Activated CD4-positive, alpha-beta T cell treated with anti-CD3 and anti-CD28 coated beads, Interleukin-2, amount 10 ng/mL, durations not matched to agents 7 days and 5 days (primary cell): ENCODE data around the gene MRPS34. TPM values are rescaled to one million over a fixed set of nuclear protein-coding genes. Genes with fewer than 3 reads are reported as not detected.
A peak's percentile ranks its signal among the peaks of the same experiment; 100 is the strongest.

Experiments
- CTCF ChIA-PET: fragments of 350-600 bp; sonication (Branson Sonifier 250); formaldehyde crosslinking; loops from one replicate; lab custom pipeline; 2021; ENCODE audit warnings: antibody characterized with exemption; lab: Charles Lee
- POLR2A ChIA-PET: fragments of 350-600 bp; sonication (Branson Sonifier 250); formaldehyde crosslinking; loops from one replicate; lab custom pipeline; 2021; ENCODE audit warnings: antibody characterized with exemption; lab: Charles Lee
- DNase-seq: peaks from one replicate; pipeline ENCODE4 v3.0.0-alpha.2; 2020
- H3K27ac Mint-ChIP-seq: one replicate; pipeline ENCODE4 v1.8.0; 2021; ENCODE audit warnings: mild to moderate bottlenecking, moderate library complexity, mixed read lengths
- H3K27me3 Mint-ChIP-seq: one replicate; pipeline ENCODE4 v1.8.0; 2021; ENCODE audit warnings: mixed read lengths
- H3K36me3 Mint-ChIP-seq: one replicate; pipeline ENCODE4 v1.8.0; 2021; ENCODE audit warnings: low read depth, mixed read lengths
- H3K4me1 Mint-ChIP-seq: one replicate; pipeline ENCODE4 v1.8.0; 2021; ENCODE audit warnings: mixed read lengths
- H3K4me3 Mint-ChIP-seq: one replicate; pipeline ENCODE4 v1.8.0; 2021; ENCODE audit warnings: mild to moderate bottlenecking, moderate library complexity, mixed read lengths
- H3K9me3 Mint-ChIP-seq: one replicate; pipeline ENCODE4 v1.8.0; 2021; ENCODE audit warnings: mixed read lengths
- total RNA-seq, 2 experiments: library from RNA; stranded (reverse); gene quantifications; one replicate each; pipeline ENCODE4 v1.2.3, GENCODE V29; 2021

The MRPS34 gene
- total RNA-seq, 2 experiments from 2014 or later = 93.6 to 105 TPM

GRCh38 chr16:1784977-1785845, 12.3 kb upstream of the MRPS34 start:
- Mint-ChIP-seq H3K4me3 (peak overlapping the region; percentile 20), H3K27ac (peak overlapping the region; percentile 37), H3K36me3 (peaks cover 10% of the 10 kb centered on the region), H3K9me3 (no peaks in the 10 kb centered on the region), H3K27me3 (no peaks in the 10 kb centered on the region), H3K4me1 (peaks cover 25% of the 10 kb centered on the region)
- DNase-seq = no peak
- ChIA-PET POLR2A (no interaction called here), CTCF (interaction anchor here (0.6 kb wide), 1 partner anchor 11 kb away, joined by 5 read pairs; no protein-coding TSS in a partner anchor)

DNA sequence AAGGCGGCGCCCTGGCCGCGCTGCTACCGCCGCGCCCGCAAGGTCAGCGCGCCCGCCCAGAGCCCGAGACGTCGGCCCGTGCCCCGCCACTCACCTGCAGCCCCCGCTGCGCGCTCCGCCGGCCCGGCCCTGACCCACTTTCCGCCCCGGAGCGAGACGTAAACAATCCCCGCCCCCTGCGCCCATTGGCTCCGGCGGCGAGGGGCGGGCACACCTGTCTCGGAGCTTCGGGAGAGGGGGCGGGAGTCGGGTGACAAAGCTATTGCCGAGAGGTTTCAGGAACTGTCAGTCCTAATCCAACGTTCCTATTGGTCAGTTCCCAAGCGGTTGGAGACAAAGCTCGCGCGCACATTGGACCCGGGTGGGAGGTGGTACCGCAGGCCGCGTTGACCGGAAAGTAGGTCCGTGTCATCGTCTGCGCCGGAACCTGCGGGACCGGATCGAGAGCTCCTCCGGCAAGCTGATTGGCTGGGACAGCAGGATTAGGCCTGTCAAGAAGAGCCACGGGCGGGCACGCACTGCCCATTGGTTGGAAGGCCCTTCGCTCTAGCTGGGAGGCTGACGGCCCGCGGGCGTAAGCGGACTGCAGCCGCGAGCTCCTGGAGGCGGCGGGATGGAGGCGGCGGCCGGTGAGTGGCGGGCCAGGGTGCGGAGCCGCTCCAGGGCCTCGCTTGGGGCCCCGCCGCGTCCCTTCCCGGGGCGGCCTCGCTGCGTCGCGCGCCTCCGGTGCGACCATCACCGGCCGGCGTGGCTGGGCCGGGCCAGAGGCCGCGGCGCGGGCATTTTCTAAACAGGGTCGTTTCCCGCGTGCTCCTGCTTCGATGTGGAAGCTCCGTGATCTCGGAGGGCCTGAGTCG, 9.7 kb upstream of the MRPS34 start, which contains the start of the genes NUBP2 and SPSB3:
Gene NUBP2, plus strand, starts transcription at position 553 of the 857 bp plus-strand sequence. Its CDS starts 61 bp downstream, at position 614.
Gene SPSB3, minus strand, starts transcription at position 164 of the 857 bp plus-strand sequence. CDS start 1,088 bp downstream, outside the sequence.
- POLR2A ChIA-PET = interaction anchor here (0.8 to 1.4 kb wide), 4 partner anchors 8 to 182 kb away, joined by 3 to 8 read pairs (median 6); partner anchors contain the start of genes EME2, MAPK8IP3, MRPS34 and RPS2
- Mint-ChIP-seq H3K4me1 (peaks cover 25% of the 10 kb centered on the region), H3K27ac (peak within 1 kb of the TSS; percentile 93), H3K4me3 (peak within 1 kb of the TSS; percentile 89), H3K27me3 (no peaks in the 10 kb centered on the region), H3K9me3 (no peaks in the 10 kb centered on the region), H3K36me3 (peaks cover 5% of the 10 kb centered on the region)
- peak; percentile 100 for DNase-seq
- CTCF ChIA-PET = interaction anchor here (0.5 to 2.0 kb wide), 16 partner anchors 8 to 182 kb away, joined by 3 to 14 read pairs (median 3); partner anchors contain the start of genes EME2, FAHD1, HAGH and MAPK8IP3

DNA sequence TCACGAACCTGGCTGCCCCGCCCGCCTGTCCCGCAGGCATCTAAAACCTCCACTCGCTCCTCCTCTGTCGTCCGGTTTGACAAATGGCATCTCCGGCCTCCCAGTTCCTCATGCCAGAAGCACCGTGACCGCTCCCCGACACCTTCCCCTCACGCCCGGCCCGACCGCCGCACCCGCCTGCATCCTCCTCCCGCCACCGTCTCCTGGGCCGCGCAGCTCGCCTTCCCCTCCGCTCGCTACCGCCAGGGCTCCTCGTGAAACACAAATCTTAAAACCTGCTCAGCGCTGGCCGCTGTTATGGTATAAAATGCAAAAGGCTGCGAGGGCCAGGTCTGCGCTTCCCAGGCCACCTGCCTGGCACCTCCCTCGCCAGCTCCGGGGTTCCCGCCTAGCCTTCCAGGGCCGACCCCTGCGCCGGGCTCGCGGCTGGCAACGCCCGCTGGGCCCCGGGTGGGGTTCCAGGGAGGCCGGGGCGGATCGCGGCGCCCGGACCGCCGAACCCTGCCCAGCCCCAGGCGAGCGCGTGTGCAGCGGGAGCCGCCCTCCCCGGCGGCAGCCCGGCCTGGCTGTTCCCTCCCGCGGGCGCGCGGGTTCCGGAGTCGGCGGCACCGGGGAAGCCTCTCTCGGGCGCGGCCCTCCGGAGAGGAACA, 8.9 kb upstream of the MRPS34 start:
- H3K36me3 Mint-ChIP-seq = peaks cover 5% of the 10 kb centered on the region
- peak; percentile 47 for DNase-seq
- peak overlapping the region; percentile 84 for H3K27ac Mint-ChIP-seq

DNA sequence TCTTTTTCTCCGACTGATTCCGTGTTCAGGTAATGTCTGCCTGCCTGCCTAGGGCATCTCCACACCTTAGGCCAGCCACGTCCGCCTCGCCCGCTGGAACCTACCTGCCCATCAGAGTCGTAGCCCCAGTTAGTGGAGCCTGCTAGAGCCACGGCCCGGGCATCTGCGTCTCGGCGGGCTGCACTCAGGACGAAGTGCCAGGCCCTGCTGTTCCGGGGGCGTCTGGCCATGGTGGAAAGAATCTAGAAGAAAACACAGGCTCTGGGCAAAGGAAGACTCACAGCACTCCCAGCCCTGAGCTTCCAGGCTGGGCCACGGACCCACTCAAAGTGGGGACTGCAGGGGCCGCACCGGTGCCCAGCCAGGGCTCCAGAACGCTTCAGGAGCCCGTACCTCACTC, 8.3 kb upstream of the MRPS34 start:
- Mint-ChIP-seq H3K4me3 (peak overlapping the region; percentile 86), H3K27me3 (no peaks in the 10 kb centered on the region), H3K4me1 (peaks cover 25% of the 10 kb centered on the region), H3K36me3 (peaks cover 8% of the 10 kb centered on the region), H3K27ac (peak overlapping the region; percentile 84), H3K9me3 (no peaks in the 10 kb centered on the region)
- POLR2A ChIA-PET = no interaction called here
- CTCF ChIA-PET = interaction anchor here (1.1 kb wide), 1 partner anchor 76 kb away, joined by 5 read pairs; the partner anchor contains the start of gene MAPK8IP3
- DNase-seq = no peak

More for the DNA sequence above, 8.9 kb upstream of the MRPS34 start:
- no peaks in the 10 kb centered on the region for H3K27me3 Mint-ChIP-seq
- no peaks in the 10 kb centered on the region for H3K9me3 Mint-ChIP-seq
- CTCF ChIA-PET = interaction anchor here (0.7 to 2.0 kb wide), 6 partner anchors 9 to 154 kb away, joined by 3 to 14 read pairs (median 6); partner anchors contain the start of genes EME2, FAHD1, HAGH and MAPK8IP3
- POLR2A ChIA-PET = interaction anchor here (0.8 to 1.4 kb wide), 4 partner anchors 8 to 183 kb away, joined by 3 to 8 read pairs (median 6); partner anchors contain the start of genes EME2, MAPK8IP3, MRPS34 and RPS2
- H3K4me1 Mint-ChIP-seq = peaks cover 25% of the 10 kb centered on the region
- H3K4me3 Mint-ChIP-seq = peak overlapping the region; percentile 89

- H3K4me1 Mint-ChIP-seq = peaks cover 25% of the 10 kb centered on the region
- no peak for DNase-seq
- peaks cover 8% of the 10 kb centered on the region for H3K36me3 Mint-ChIP-seq
- H3K9me3 Mint-ChIP-seq = no peaks in the 10 kb centered on the region
- peak overlapping the region; percentile 86 for H3K4me3 Mint-ChIP-seq
- no peaks in the 10 kb centered on the region for H3K27me3 Mint-ChIP-seq
- POLR2A ChIA-PET = no interaction called here
- peak overlapping the region; percentile 60 for H3K27ac Mint-ChIP-seq
- CTCF ChIA-PET = interaction anchor here (1.1 kb wide), 1 partner anchor 75 kb away, joined by 5 read pairs; the partner anchor contains the start of gene MAPK8IP3
Observed at GRCh38 chr16:1780677-1781072, 7.7 kb upstream of the MRPS34 start.

DNA sequence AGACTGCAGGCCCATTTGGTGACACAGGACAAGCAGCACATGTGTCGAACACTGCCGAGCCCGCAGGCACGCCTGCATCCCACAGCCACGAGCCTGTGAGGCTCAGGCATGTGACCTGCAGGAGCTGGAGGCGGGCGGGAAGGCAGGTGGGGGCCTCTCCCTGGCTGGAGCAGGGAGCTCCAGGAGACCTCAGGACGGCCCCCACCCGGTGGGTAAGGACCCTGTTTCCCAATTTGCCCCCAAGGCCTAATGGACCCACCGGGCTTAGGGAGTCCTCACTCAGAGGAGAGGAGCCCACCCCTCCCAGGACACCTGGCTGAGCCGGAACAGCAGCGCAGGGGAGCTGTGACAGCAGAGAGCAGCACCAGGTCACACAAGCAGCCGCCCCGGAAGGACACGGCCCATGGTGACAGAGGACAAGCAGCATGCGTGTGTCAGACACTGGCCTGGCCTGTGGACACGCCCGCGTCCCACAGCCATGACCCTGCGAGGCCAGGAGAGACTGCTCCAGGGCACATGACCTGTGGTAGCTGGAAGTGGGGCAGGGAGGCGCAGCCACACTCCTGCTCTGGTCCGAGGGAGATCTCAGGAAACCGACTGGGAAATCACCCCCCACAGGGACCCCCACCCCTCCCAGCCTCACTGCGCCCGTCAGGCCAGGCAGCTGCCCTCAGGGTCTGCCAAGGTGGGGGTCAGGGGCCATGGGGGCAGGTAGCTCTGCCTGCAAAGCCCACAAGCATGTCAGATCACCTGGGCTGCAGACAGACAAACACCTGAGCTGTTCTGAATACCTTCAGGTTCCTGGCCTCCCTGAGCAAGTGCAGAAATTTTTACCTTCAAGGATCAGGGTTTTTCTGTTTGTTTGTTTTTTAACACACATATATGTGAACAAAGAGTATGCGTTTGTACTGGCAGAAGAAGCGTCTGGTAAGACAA, 7.1 kb upstream of the MRPS34 start:
- POLR2A ChIA-PET = no interaction called here
- Mint-ChIP-seq H3K9me3 (no peaks in the 10 kb centered on the region), H3K4me3 (peak overlapping the region; percentile 51), H3K4me1 (peaks cover 25% of the 10 kb centered on the region), H3K27me3 (no peaks in the 10 kb centered on the region), H3K36me3 (peaks cover 8% of the 10 kb centered on the region), H3K27ac (no peak overlapping the region)
- CTCF ChIA-PET = interaction anchor here (1.1 kb wide), 1 partner anchor 75 kb away, joined by 5 read pairs; the partner anchor contains the start of gene MAPK8IP3
- DNase-seq = no peak

DNA sequence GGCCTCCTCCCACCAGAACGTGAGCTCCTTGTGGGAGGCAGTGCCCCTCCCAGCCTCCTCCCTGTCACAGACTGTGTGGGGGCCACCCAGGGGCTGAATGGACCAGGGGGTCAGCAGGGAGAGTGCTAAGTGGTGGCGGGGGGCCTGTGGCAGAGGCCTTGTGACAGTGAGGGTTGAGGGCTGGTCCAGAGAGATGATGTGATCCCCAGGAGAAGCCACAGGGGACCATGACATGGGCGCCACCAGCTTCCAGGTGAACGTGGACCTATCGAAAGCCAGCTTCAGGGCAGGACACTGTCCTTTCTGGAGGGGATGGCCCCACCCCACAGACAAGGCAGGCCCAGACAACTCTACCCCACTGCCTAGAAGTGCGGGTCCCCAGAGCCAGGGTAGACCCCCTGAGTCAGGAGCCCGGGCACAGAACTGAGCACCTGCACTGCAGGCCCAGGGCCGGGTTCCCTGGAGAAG, 6.3 kb upstream of the MRPS34 start:
- no peaks in the 10 kb centered on the region for H3K9me3 Mint-ChIP-seq
- no peak for DNase-seq
- peaks cover 25% of the 10 kb centered on the region for H3K4me1 Mint-ChIP-seq
- ChIA-PET CTCF (interaction anchor here (0.6 kb wide), 1 partner anchor 67 kb away, joined by 3 read pairs; no protein-coding TSS in a partner anchor), POLR2A (no interaction called here)
- no peaks in the 10 kb centered on the region for H3K27me3 Mint-ChIP-seq
- no peak overlapping the region for H3K27ac Mint-ChIP-seq
- H3K4me3 Mint-ChIP-seq = no peak overlapping the region
- peaks cover 8% of the 10 kb centered on the region for H3K36me3 Mint-ChIP-seq

GRCh38 chr16:1778200-1779179, 5.6 kb upstream of the MRPS34 start:
- no peak for DNase-seq
- Mint-ChIP-seq H3K9me3 (no peaks in the 10 kb centered on the region), H3K27me3 (no peaks in the 10 kb centered on the region), H3K4me1 (peaks cover 22% of the 10 kb centered on the region), H3K4me3 (no peak overlapping the region), H3K27ac (no peak overlapping the region), H3K36me3 (peaks cover 8% of the 10 kb centered on the region)
- ChIA-PET POLR2A (no interaction called here), CTCF (interaction anchor here (0.6 to 1.0 kb wide), 2 partner anchors 67 to 73 kb away, joined by 3 read pairs; partner anchors contain the start of gene MAPK8IP3)

DNA sequence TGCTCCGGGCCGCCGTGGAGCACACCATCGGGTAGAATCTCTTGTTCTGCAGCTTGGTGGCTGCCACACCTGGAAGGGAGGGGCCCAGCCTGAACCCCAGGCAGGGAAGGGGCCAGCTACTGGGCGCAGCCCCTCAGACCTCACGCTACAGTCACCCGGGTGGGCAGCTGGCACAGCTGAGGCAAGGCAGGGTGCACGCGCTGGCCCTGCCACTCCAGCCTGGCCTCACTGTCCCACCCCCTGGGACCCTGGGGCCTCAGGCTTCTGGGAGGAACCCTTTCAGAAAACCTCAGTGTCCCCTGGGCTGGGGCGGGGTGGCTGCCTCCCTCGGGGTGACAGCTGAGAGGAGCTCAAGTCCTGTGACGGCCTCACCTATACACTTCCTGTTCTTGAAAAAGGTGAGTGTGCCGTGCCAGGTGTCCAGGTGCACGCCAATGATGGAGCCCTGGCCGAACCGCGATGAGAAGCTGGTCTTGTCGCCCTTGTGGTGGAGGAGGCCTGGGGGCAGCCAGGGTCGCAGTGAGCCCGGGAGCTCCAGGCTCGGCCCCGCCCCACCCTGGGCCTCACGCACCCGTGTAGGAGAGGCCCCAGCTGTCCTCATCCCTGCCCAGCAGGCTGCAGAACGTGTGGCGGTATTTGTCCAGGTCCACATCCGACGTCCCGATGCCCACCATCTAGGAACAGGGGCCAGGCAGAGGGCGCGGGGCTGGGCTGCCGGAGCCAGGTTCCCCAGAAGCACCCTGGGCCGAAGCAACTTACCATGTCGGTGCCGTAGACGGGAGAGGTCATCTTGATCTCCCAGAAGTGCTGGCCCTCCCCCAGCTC, 4.7 kb upstream of the MRPS34 start:
- ChIA-PET CTCF (interaction anchor here (1.0 kb wide), 1 partner anchor 72 kb away, joined by 3 read pairs; the partner anchor contains the start of gene MAPK8IP3), POLR2A (no interaction called here)
- H3K27ac Mint-ChIP-seq = no peak overlapping the region
- peaks cover 4% of the 10 kb centered on the region for H3K36me3 Mint-ChIP-seq
- H3K4me1 Mint-ChIP-seq = peaks cover 18% of the 10 kb centered on the region
- H3K9me3 Mint-ChIP-seq = no peaks in the 10 kb centered on the region
- no peak for DNase-seq
- H3K4me3 Mint-ChIP-seq = no peak overlapping the region
- H3K27me3 Mint-ChIP-seq = no peaks in the 10 kb centered on the region
